ENCODE results near the gene PTCD2. TPM values are rescaled to one million over a fixed set of nuclear protein-coding genes. Genes with fewer than 3 reads are reported as not detected.

Gene PTCD2
- total RNA-seq, 2 donors from 2014 or later: 13.8 to 19.9 TPM

Other genes starting within 250 kb of the PTCD2 start
- 1 to 10 TPM; 5.5 TPM for gene MAP1B, start 212.9 kb upstream of the PTCD2 start, total RNA-seq
- gene MRPS27, start 133 bp upstream of the PTCD2 start, total RNA-seq: 10 to 100 TPM; 80.5 to 83.7 TPM
- not detected for gene ZNF366, start 187.0 kb downstream of the PTCD2 start, total RNA-seq